ENCODE data around the gene HIRA. TPM values are rescaled to one million over a fixed set of nuclear protein-coding genes. Genes with fewer than 3 reads are reported as not detected.

HIRA gene
- polyA plus RNA-seq, 1 experiment: 17.1 TPM

GRCh38 chr22:19387038-19387437 lies 44.5 kb downstream of the HIRA start:
- no peak for DNase-seq (ENCODE audit: low read depth)
- ChIA-PET CTCF (interaction anchor here (0.9 kb wide), 1 partner anchor 9 kb away, joined by 3 read pairs; no protein-coding TSS in a partner anchor), POLR2A (no interaction called here)
- H3K27me3 ChIP-seq (ENCODE audit: control insufficient read depth, insufficient read depth, low read length): no peaks in the 10 kb centered on the region
- H3K36me3 ChIP-seq (ENCODE audit: control insufficient read depth, insufficient read depth, low read length): peaks cover 34% of the 10 kb centered on the region
- TF ChIP-seq CTCF (IDR thresholded peaks at IDR 0.05; ENCODE audit: insufficient read depth, low read depth, low read length): no peak
- H3K4me3 ChIP-seq (ENCODE audit: low read depth, low read length): no peak overlapping the region

- peaks cover 31% of the 10 kb centered on the region for H3K36me3 ChIP-seq (ENCODE audit: control insufficient read depth, insufficient read depth, low read length)
- POLR2A ChIA-PET: no interaction called here
- CTCF ChIA-PET: no interaction called here
- H3K4me3 ChIP-seq (ENCODE audit: low read depth, low read length): no peak overlapping the region
- TF ChIP-seq CTCF (IDR thresholded peaks at IDR 0.05; ENCODE audit: insufficient read depth, low read depth, low read length): no peak
- H3K27me3 ChIP-seq (ENCODE audit: control insufficient read depth, insufficient read depth, low read length): no peaks in the 10 kb centered on the region
- no peak for DNase-seq (ENCODE audit: low read depth)
Measured at GRCh38 chr22:19386248-19386647, 45.3 kb downstream of the HIRA start.

- POLR2A ChIA-PET: no interaction called here
- no peak for DNase-seq (ENCODE audit: low read depth)
- H3K27me3 ChIP-seq (ENCODE audit: control insufficient read depth, insufficient read depth, low read length): no peaks in the 10 kb centered on the region
- no peak for TF ChIP-seq CTCF (IDR thresholded peaks at IDR 0.05; ENCODE audit: insufficient read depth, low read depth, low read length)
- peaks cover 30% of the 10 kb centered on the region for H3K36me3 ChIP-seq (ENCODE audit: control insufficient read depth, insufficient read depth, low read length)
- CTCF ChIA-PET: interaction anchor here (0.7 kb wide), 1 partner anchor 244 kb away, joined by 3 read pairs; no protein-coding TSS in a partner anchor
- H3K4me3 ChIP-seq (ENCODE audit: low read depth, low read length): no peak overlapping the region
Measured at GRCh38 chr22:19385221-19385906, 46.2 kb downstream of the HIRA start.

GRCh38 chr22:19383292-19383691 lies 48.2 kb downstream of the HIRA start:
- DNase-seq (ENCODE audit: low read depth): no peak
- TF ChIP-seq CTCF (IDR thresholded peaks at IDR 0.05; ENCODE audit: insufficient read depth, low read depth, low read length): no peak
- peaks cover 26% of the 10 kb centered on the region for H3K36me3 ChIP-seq (ENCODE audit: control insufficient read depth, insufficient read depth, low read length)
- ChIA-PET CTCF (no interaction called here), POLR2A (no interaction called here)
- H3K27me3 ChIP-seq (ENCODE audit: control insufficient read depth, insufficient read depth, low read length): no peaks in the 10 kb centered on the region
- H3K4me3 ChIP-seq (ENCODE audit: low read depth, low read length): no peak overlapping the region

- no peak overlapping the region for H3K4me3 ChIP-seq (ENCODE audit: low read depth, low read length)
- TF ChIP-seq CTCF (IDR thresholded peaks at IDR 0.05; ENCODE audit: insufficient read depth, low read depth, low read length): no peak
- DNase-seq (ENCODE audit: low read depth): no peak
- ChIA-PET POLR2A (no interaction called here), CTCF (interaction anchor here (1.4 kb wide), 1 partner anchor 203 kb away, joined by 3 read pairs; the partner anchor contains the start of gene SLC25A1)
- H3K27me3 ChIP-seq (ENCODE audit: control insufficient read depth, insufficient read depth, low read length): no peaks in the 10 kb centered on the region
- H3K36me3 ChIP-seq (ENCODE audit: control insufficient read depth, insufficient read depth, low read length): peaks cover 24% of the 10 kb centered on the region
Measured at GRCh38 chr22:19382240-19382639, 49.3 kb downstream of the HIRA start.
